SK-N-MC (cell line): ENCODE data around the gene RPL7L1.
"Not testable (repeated sequence)": the region's sequence is repeated elsewhere in the genome, so short reads cannot be mapped to it uniquely, and the experiment has no call there.

Source experiments
- DNase-seq: peaks from one replicate; pipeline ENCODE4 v3.0.0-alpha.2; 2011; ENCODE audit warnings: low read depth, low spot score
- H3K27ac ChIP-seq: fragments of 200-600 bp; sonication (generic); 2 replicates; pipeline ENCODE4 v1.5.1; 2016; ENCODE audit warnings: mixed run types
- H3K36me3 ChIP-seq: fragments of 200-600 bp; sonication (generic); 2 replicates; pipeline ENCODE4 v1.6.1; 2017; ENCODE audit warnings: antibody characterized with exemption, low read length, mixed read lengths; ENCODE audit not compliant: insufficient read depth
- H3K4me3 ChIP-seq: fragments of 200-600 bp; sonication (generic); 2 replicates; pipeline ENCODE4 v1.5.1; 2016
- H3K9ac ChIP-seq: fragments of 200-600 bp; sonication (generic); 2 replicates; pipeline ENCODE4 v1.8.0; 2017; ENCODE audit warnings: mixed run types, mixed read lengths; ENCODE audit not compliant: insufficient read length
- H3K9me3 ChIP-seq: fragments of 200-600 bp; sonication (generic); 2 replicates; pipeline ENCODE4 v1.6.1; 2017; ENCODE audit warnings: low read depth, mild to moderate bottlenecking, antibody characterized with exemption, low read length, moderate library complexity, mixed read lengths
- EZH2 ChIP-seq: fragments of 200-600 bp; sonication (generic); IDR thresholded peaks from one replicate; pipeline ENCODE4 v1.6.1; 2017; ENCODE audit warnings: antibody characterized with exemption
- FOXP2 ChIP-seq: optimal IDR thresholded peaks from 2 replicates; pipeline ENCODE3; 2011; ENCODE audit warnings: mild to moderate bottlenecking, moderate library complexity; ENCODE audit not compliant: insufficient read depth; ENCODE audit errors: extremely low read length, control extremely low read depth
- POLR2AphosphoS5 ChIP-seq: IDR thresholded peaks from 2 replicates; pipeline ENCODE4 v1.6.1; 2012; ENCODE audit warnings: mild to moderate bottlenecking, low read depth, low read length, borderline replicate concordance

RPL7L1 gene

GRCh38 chr6:42885702-42886101 is 6.3 kb downstream of the RPL7L1 start:
- H3K4me3 ChIP-seq = no peak overlapping the region
- no peaks in the 10 kb centered on the region for H3K9me3 ChIP-seq
- no peak overlapping the region for H3K9ac ChIP-seq
- no peak for DNase-seq
- H3K36me3 ChIP-seq = peaks cover 54% of the 10 kb centered on the region
- no peak overlapping the region for H3K27ac ChIP-seq
- TF ChIP-seq FOXP2 (no peak), POLR2AphosphoS5 (no peak), EZH2 (no peak)

- H3K27ac ChIP-seq, H3K9me3 ChIP-seq, H3K9ac ChIP-seq, H3K4me3 ChIP-seq, DNase-seq: not testable (repeated sequence)
- H3K36me3 ChIP-seq = peaks cover 31% of the 10 kb centered on the region
Measured at GRCh38 chr6:42888201-42888600, 8.8 kb downstream of the RPL7L1 start.

GRCh38 chr6:42889815-42890214 is 10.4 kb downstream of the RPL7L1 start:
- H3K27ac ChIP-seq = peak overlapping the region; percentile 67
- TF ChIP-seq POLR2AphosphoS5 (no peak), EZH2 (no peak), FOXP2 (no peak)
- peaks cover 15% of the 10 kb centered on the region for H3K36me3 ChIP-seq
- no peak for DNase-seq
- no peaks in the 10 kb centered on the region for H3K9me3 ChIP-seq
- peak overlapping the region; percentile 84 for H3K9ac ChIP-seq
- peak overlapping the region; percentile 90 for H3K4me3 ChIP-seq

GRCh38 chr6:42890311-42891198 is 11.1 kb downstream of the RPL7L1 start:
- H3K9ac ChIP-seq = peak overlapping the region; percentile 84
- H3K9me3 ChIP-seq = no peaks in the 10 kb centered on the region
- H3K36me3 ChIP-seq = peaks cover 8% of the 10 kb centered on the region
- no peak for DNase-seq
- peak; percentile 97 for TF ChIP-seq POLR2AphosphoS5
- no peak for TF ChIP-seq EZH2
- H3K4me3 ChIP-seq = peak overlapping the region; percentile 90
- H3K27ac ChIP-seq = peak overlapping the region; percentile 67

- H3K4me3 ChIP-seq = peak overlapping the region; percentile 90; the same call in 1 of the 2 replicates
- H3K9ac ChIP-seq = no peak overlapping the region
- DNase-seq = no peak
- no peak overlapping the region for H3K27ac ChIP-seq
- H3K9me3 ChIP-seq = no peaks in the 10 kb centered on the region
- H3K36me3 ChIP-seq = peaks cover under 1% of the 10 kb centered on the region; the same call in 1 of the 2 replicates
- no peak for TF ChIP-seq EZH2
- no peak for TF ChIP-seq POLR2AphosphoS5
- no peak for TF ChIP-seq FOXP2
Measured at GRCh38 chr6:42891199-42891722, 11.8 kb downstream of the RPL7L1 start.

GRCh38 chr6:42894041-42894828 is 14.8 kb downstream of the RPL7L1 start:
- not testable (repeated sequence) for H3K9ac ChIP-seq

GRCh38 chr6:42896178-42896719 is 16.8 kb downstream of the RPL7L1 start:
- H3K9ac ChIP-seq = no peak overlapping the region
- no peaks in the 10 kb centered on the region for H3K9me3 ChIP-seq

More at GRCh38 chr6:42894041-42894828, 14.8 kb downstream of the RPL7L1 start:
- not testable (repeated sequence) for H3K9me3 ChIP-seq, H3K4me3 ChIP-seq, H3K36me3 ChIP-seq, DNase-seq, H3K27ac ChIP-seq

GRCh38 chr6:42898891-42899361 is 19.5 kb downstream of the RPL7L1 start:
- Histone ChIP-seq H3K4me3 (peak overlapping the region; percentile 53), H3K36me3 (no peaks in the 10 kb centered on the region), H3K27ac (peak overlapping the region; percentile 75; the same call in 1 of the 2 replicates), H3K9me3 (no peaks in the 10 kb centered on the region), H3K9ac (no peak overlapping the region)
- TF ChIP-seq EZH2 (no peak), FOXP2 (no peak), POLR2AphosphoS5 (no peak)
- DNase-seq = no peak

More at GRCh38 chr6:42896178-42896719, 16.8 kb downstream of the RPL7L1 start:
- TF ChIP-seq FOXP2 (no peak), POLR2AphosphoS5 (no peak), EZH2 (no peak)
- H3K4me3 ChIP-seq = no peak overlapping the region
- no peak for DNase-seq
- H3K36me3 ChIP-seq = no peaks in the 10 kb centered on the region
- peak overlapping the region; percentile 31; the same call in 1 of the 2 replicates for H3K27ac ChIP-seq
